ENCODE data around the gene ERC1.
"Not testable (repeated sequence)": the region's sequence is repeated elsewhere in the genome, so short reads cannot be mapped to it uniquely, and the experiment has no call there.

ERC1 gene

GRCh38 chr12:1022032-1022970 lies 31.3 kb downstream of the ERC1 start:
- DNase-seq (ENCODE audit: low read depth in 3 of 3, low spot score in 1 of 3): no peak

- DNase-seq (ENCODE audit: low read depth in 3 of 3, low spot score in 1 of 3): no peak
Measured at GRCh38 chr12:1030779-1031178, 39.8 kb downstream of the ERC1 start.

- DNase-seq (ENCODE audit: low read depth in 3 of 3, low spot score in 1 of 3): no peak
Measured at GRCh38 chr12:1034243-1034642, 43.2 kb downstream of the ERC1 start.

GRCh38 chr12:1034751-1035457 lies 43.9 kb downstream of the ERC1 start:
- DNase-seq (ENCODE audit: low read depth in 3 of 3, low spot score in 1 of 3): no peak

GRCh38 chr12:1041478-1041877 lies 50.5 kb downstream of the ERC1 start:
- no peak for DNase-seq (ENCODE audit: low read depth in 3 of 3, low spot score in 1 of 3)

GRCh38 chr12:1044199-1044598 lies 53.2 kb downstream of the ERC1 start:
- no peak for DNase-seq (ENCODE audit: low read depth in 3 of 3, low spot score in 1 of 3)

GRCh38 chr12:1044696-1045095 lies 53.7 kb downstream of the ERC1 start:
- no peak for DNase-seq (ENCODE audit: low read depth in 3 of 3, low spot score in 1 of 3)

GRCh38 chr12:1046727-1047126 lies 55.7 kb downstream of the ERC1 start:
- DNase-seq (ENCODE audit: low read depth in 3 of 3, low spot score in 1 of 3): no peak

GRCh38 chr12:1047898-1048660 lies 57.1 kb downstream of the ERC1 start:
- no peak for DNase-seq (ENCODE audit: low read depth in 3 of 3, low spot score in 1 of 3)

GRCh38 chr12:1050059-1050707 lies 59.2 kb downstream of the ERC1 start:
- no peak for DNase-seq (ENCODE audit: low read depth in 3 of 3, low spot score in 1 of 3)

GRCh38 chr12:1051672-1052071 lies 60.6 kb downstream of the ERC1 start:
- DNase-seq (ENCODE audit: low read depth in 3 of 3, low spot score in 1 of 3): not testable (repeated sequence)

- DNase-seq (ENCODE audit: low read depth in 3 of 3, low spot score in 1 of 3): no peak
Measured at GRCh38 chr12:1053690-1054089, 62.7 kb downstream of the ERC1 start.

- DNase-seq (ENCODE audit: low read depth in 3 of 3, low spot score in 1 of 3): no peak
Measured at GRCh38 chr12:1054117-1054870, 63.3 kb downstream of the ERC1 start.

GRCh38 chr12:1056390-1056789 lies 65.4 kb downstream of the ERC1 start:
- DNase-seq (ENCODE audit: low read depth in 3 of 3, low spot score in 1 of 3): no peak

GRCh38 chr12:1058423-1058822 lies 67.4 kb downstream of the ERC1 start:
- no peak for DNase-seq (ENCODE audit: low read depth in 3 of 3, low spot score in 1 of 3)

- no peak for DNase-seq (ENCODE audit: low read depth in 3 of 3, low spot score in 1 of 3)
Measured at GRCh38 chr12:1059162-1059561, 68.1 kb downstream of the ERC1 start.

- DNase-seq (ENCODE audit: low read depth in 3 of 3, low spot score in 1 of 3): no peak
Measured at GRCh38 chr12:1063852-1064251, 72.8 kb downstream of the ERC1 start.

- DNase-seq (ENCODE audit: low read depth in 3 of 3, low spot score in 1 of 3): no peak
Measured at GRCh38 chr12:1064317-1064716, 73.3 kb downstream of the ERC1 start.

GRCh38 chr12:1065629-1066028 lies 74.6 kb downstream of the ERC1 start:
- no peak for DNase-seq (ENCODE audit: low read depth in 3 of 3, low spot score in 1 of 3)

- DNase-seq (ENCODE audit: low read depth in 3 of 3, low spot score in 1 of 3): no peak
Measured at GRCh38 chr12:1069846-1070245, 78.8 kb downstream of the ERC1 start.
